NCI-H1048 (cell line): Measurements from ENCODE around the gene TM7SF3.

ENCODE experiments used
- DNase-seq: peaks from one replicate; lab custom pipeline; 2025; lab: John Stamatoyannopoulos, UW

Gene TM7SF3

GRCh38 chr12:26928661-26929060 lies 85.5 kb downstream of the TM7SF3 start:
- DNase-seq = no peak
